ENCODE results near the gene LIMK1.

DNA sequence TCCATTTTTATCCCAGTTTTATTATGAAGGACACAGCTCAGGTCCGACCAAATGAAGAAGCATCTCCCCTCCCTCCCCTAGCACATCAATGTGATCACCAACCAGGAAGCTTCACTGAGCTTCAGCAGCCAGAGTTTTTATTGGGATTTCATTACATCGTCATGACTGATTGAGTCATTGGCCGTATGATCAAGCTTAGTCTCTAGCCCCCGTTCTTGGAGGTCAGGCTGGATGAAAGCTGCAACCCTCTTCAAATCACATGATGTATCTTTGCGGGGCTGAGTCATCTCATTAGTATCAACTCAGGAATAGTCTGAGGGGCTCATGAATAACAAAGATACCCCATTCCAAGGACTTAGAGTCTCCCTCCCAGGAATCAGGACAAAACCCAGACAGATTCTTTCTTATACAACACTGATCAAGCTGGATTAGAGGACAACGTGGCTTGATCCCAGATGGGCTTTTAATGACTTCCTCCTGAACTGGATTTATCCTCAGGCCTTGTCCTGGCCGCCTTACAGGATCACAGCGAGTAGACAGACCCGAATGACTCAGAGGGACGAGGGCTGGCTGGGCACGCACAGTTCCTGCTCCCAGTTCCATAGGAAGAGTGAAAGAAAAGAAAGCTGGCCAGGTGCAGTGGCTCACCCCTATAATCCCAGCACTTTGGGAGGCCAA is 14.5 kb downstream of the LIMK1 start:
- TF ChIP-seq, protein P1, sequence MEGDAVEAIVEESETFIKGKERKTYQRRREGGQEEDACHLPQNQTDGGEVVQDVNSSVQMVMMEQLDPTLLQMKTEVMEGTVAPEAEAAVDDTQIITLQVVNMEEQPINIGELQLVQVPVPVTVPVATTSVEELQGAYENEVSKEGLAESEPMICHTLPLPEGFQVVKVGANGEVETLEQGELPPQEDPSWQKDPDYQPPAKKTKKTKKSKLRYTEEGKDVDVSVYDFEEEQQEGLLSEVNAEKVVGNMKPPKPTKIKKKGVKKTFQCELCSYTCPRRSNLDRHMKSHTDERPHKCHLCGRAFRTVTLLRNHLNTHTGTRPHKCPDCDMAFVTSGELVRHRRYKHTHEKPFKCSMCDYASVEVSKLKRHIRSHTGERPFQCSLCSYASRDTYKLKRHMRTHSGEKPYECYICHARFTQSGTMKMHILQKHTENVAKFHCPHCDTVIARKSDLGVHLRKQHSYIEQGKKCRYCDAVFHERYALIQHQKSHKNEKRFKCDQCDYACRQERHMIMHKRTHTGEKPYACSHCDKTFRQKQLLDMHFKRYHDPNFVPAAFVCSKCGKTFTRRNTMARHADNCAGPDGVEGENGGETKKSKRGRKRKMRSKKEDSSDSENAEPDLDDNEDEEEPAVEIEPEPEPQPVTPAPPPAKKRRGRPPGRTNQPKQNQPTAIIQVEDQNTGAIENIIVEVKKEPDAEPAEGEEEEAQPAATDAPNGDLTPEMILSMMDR (IDR thresholded peaks at IDR 0.05; ENCODE audit: low read length): no peak
- no peak for TF ChIP-seq EZH2 (optimal IDR thresholded peaks at IDR 0.05; ENCODE audit: low read depth, low read length)
- TF ChIP-seq EZH2phosphoT487 (IDR thresholded peaks at IDR 0.05; ENCODE audit: low read length): no peak
